ENCODE results near the gene P2RY2. TPM values are rescaled to one million over a fixed set of nuclear protein-coding genes. Genes with fewer than 3 reads are reported as not detected.

Gene P2RY2
- total RNA-seq, 1 experiment from 2014 or later, result 1.2 TPM

DNA sequence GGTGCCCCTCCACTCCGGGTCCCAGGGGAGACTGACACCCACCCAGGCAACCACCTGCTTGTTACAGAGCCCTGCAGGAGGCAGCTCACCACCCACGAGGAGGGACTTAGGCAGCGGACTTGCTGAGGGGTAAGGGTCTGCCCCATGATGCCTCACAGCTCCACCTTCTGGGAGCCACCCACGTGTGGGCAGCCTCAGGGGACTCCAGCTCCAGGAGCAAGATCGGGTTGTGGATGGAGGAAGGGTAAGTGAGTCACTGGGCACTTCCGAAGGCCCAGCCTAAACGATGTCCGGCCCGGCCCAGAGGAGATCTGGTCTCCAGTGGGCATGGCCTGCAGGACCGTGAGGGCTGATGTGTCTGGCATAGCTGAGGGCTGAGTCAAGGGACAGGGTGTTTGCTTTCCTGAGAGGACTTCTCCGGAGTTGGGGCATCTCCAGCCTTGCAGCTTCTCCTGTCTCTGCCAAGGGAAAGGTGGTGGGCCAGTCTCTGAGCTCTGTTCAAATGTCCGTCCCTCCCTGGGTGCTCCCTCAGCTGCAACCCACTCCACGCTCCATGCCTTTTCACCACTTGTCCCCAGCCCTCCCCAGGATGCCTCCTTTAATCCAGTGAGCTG is 32.3 kb upstream of the P2RY2 start:
- DNase-seq (ENCODE audit: low spot score) (no peak), ATAC-seq (no peak)
- CTCF ChIA-PET, result interaction anchor here (0.7 to 7.8 kb wide), 19 partner anchors 8 to 354 kb away, joined by 3 to 129 read pairs (median 5); partner anchors contain the start of gene FCHSD2
- TF ChIP-seq, protein P1, sequence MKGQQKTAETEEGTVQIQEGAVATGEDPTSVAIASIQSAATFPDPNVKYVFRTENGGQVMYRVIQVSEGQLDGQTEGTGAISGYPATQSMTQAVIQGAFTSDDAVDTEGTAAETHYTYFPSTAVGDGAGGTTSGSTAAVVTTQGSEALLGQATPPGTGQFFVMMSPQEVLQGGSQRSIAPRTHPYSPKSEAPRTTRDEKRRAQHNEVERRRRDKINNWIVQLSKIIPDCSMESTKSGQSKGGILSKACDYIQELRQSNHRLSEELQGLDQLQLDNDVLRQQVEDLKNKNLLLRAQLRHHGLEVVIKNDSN (CRISPR knock-in tag; IDR thresholded peaks at IDR 0.05), result no peak
- no peak for TF ChIP-seq NR2C2 (CRISPR knock-in tag; IDR thresholded peaks at IDR 0.05)
- no peak for TF ChIP-seq MYBL2 (CRISPR knock-in tag; IDR thresholded peaks at IDR 0.05)
- no peak for TF ChIP-seq FOXJ3 (CRISPR knock-in tag; IDR thresholded peaks at IDR 0.05; ENCODE audit: borderline replicate concordance)
- TF ChIP-seq ZNF396 (CRISPR knock-in tag; IDR thresholded peaks at IDR 0.05; ENCODE audit: borderline replicate concordance), result no peak
- TF ChIP-seq HMGA2 (CRISPR knock-in tag; IDR thresholded peaks at IDR 0.05), result no peak
- TF ChIP-seq ZNF423 (CRISPR knock-in tag; IDR thresholded peaks at IDR 0.05), result no peak
- TF ChIP-seq, protein P2, sequence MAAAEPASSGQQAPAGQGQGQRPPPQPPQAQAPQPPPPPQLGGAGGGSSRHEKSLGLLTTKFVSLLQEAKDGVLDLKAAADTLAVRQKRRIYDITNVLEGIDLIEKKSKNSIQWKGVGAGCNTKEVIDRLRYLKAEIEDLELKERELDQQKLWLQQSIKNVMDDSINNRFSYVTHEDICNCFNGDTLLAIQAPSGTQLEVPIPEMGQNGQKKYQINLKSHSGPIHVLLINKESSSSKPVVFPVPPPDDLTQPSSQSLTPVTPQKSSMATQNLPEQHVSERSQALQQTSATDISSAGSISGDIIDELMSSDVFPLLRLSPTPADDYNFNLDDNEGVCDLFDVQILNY (CRISPR knock-in tag; IDR thresholded peaks at IDR 0.05), result no peak
- TF ChIP-seq ZNF671 (CRISPR knock-in tag; IDR thresholded peaks at IDR 0.05), result no peak
- TF ChIP-seq, protein P3, sequence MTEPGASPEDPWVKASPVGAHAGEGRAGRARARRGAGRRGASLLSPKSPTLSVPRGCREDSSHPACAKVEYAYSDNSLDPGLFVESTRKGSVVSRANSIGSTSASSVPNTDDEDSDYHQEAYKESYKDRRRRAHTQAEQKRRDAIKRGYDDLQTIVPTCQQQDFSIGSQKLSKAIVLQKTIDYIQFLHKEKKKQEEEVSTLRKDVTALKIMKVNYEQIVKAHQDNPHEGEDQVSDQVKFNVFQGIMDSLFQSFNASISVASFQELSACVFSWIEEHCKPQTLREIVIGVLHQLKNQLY (CRISPR knock-in tag; IDR thresholded peaks at IDR 0.05), result no peak
- no peak for TF ChIP-seq NFYB (CRISPR knock-in tag; conservative IDR thresholded peaks at IDR 0.05; ENCODE audit: low read depth)
- TF ChIP-seq, protein P4, sequence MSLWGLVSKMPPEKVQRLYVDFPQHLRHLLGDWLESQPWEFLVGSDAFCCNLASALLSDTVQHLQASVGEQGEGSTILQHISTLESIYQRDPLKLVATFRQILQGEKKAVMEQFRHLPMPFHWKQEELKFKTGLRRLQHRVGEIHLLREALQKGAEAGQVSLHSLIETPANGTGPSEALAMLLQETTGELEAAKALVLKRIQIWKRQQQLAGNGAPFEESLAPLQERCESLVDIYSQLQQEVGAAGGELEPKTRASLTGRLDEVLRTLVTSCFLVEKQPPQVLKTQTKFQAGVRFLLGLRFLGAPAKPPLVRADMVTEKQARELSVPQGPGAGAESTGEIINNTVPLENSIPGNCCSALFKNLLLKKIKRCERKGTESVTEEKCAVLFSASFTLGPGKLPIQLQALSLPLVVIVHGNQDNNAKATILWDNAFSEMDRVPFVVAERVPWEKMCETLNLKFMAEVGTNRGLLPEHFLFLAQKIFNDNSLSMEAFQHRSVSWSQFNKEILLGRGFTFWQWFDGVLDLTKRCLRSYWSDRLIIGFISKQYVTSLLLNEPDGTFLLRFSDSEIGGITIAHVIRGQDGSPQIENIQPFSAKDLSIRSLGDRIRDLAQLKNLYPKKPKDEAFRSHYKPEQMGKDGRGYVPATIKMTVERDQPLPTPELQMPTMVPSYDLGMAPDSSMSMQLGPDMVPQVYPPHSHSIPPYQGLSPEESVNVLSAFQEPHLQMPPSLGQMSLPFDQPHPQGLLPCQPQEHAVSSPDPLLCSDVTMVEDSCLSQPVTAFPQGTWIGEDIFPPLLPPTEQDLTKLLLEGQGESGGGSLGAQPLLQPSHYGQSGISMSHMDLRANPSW (CRISPR knock-in tag; conservative IDR thresholded peaks at IDR 0.05; ENCODE audit: low read depth), result no peak
- TF ChIP-seq, protein P5, sequence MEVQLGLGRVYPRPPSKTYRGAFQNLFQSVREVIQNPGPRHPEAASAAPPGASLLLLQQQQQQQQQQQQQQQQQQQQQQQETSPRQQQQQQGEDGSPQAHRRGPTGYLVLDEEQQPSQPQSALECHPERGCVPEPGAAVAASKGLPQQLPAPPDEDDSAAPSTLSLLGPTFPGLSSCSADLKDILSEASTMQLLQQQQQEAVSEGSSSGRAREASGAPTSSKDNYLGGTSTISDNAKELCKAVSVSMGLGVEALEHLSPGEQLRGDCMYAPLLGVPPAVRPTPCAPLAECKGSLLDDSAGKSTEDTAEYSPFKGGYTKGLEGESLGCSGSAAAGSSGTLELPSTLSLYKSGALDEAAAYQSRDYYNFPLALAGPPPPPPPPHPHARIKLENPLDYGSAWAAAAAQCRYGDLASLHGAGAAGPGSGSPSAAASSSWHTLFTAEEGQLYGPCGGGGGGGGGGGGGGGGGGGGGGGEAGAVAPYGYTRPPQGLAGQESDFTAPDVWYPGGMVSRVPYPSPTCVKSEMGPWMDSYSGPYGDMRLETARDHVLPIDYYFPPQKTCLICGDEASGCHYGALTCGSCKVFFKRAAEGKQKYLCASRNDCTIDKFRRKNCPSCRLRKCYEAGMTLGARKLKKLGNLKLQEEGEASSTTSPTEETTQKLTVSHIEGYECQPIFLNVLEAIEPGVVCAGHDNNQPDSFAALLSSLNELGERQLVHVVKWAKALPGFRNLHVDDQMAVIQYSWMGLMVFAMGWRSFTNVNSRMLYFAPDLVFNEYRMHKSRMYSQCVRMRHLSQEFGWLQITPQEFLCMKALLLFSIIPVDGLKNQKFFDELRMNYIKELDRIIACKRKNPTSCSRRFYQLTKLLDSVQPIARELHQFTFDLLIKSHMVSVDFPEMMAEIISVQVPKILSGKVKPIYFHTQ (CRISPR knock-in tag; IDR thresholded peaks at IDR 0.05), result no peak
- TF ChIP-seq, protein P6, sequence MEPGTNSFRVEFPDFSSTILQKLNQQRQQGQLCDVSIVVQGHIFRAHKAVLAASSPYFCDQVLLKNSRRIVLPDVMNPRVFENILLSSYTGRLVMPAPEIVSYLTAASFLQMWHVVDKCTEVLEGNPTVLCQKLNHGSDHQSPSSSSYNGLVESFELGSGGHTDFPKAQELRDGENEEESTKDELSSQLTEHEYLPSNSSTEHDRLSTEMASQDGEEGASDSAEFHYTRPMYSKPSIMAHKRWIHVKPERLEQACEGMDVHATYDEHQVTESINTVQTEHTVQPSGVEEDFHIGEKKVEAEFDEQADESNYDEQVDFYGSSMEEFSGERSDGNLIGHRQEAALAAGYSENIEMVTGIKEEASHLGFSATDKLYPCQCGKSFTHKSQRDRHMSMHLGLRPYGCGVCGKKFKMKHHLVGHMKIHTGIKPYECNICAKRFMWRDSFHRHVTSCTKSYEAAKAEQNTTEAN (CRISPR knock-in tag; IDR thresholded peaks at IDR 0.05), result no peak
- TF ChIP-seq RELA (CRISPR knock-in tag; IDR thresholded peaks at IDR 0.05; ENCODE audit: borderline replicate concordance), result no peak
- TF ChIP-seq NFATC4 (CRISPR knock-in tag; IDR thresholded peaks at IDR 0.05), result no peak
- TF ChIP-seq FOXK1 (CRISPR knock-in tag; IDR thresholded peaks at IDR 0.05), result no peak
- TF ChIP-seq, protein P7, sequence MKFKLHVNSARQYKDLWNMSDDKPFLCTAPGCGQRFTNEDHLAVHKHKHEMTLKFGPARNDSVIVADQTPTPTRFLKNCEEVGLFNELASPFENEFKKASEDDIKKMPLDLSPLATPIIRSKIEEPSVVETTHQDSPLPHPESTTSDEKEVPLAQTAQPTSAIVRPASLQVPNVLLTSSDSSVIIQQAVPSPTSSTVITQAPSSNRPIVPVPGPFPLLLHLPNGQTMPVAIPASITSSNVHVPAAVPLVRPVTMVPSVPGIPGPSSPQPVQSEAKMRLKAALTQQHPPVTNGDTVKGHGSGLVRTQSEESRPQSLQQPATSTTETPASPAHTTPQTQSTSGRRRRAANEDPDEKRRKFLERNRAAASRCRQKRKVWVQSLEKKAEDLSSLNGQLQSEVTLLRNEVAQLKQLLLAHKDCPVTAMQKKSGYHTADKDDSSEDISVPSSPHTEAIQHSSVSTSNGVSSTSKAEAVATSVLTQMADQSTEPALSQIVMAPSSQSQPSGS (CRISPR knock-in tag; IDR thresholded peaks at IDR 0.05; ENCODE audit: borderline replicate concordance, low read depth), result no peak
- no peak for TF ChIP-seq TEAD1 (CRISPR knock-in tag; IDR thresholded peaks at IDR 0.05)
- H3K36me3 Mint-ChIP-seq, result no peaks in the 10 kb centered on the region
- peaks cover 7% of the 10 kb centered on the region; the same call in 1 of the 2 replicates for H3K9me3 Mint-ChIP-seq
- H3K27ac Mint-ChIP-seq, result no peak overlapping the region
- H3K4me1 Mint-ChIP-seq, result peaks cover 10% of the 10 kb centered on the region
- no peak overlapping the region for H3K4me3 Mint-ChIP-seq
- no peaks in the 10 kb centered on the region for H3K27me3 Mint-ChIP-seq (ENCODE audit: low read depth)
- POLR2A ChIA-PET, result no interaction called here

All from WTC11 (cell line).